Femur (tissue), 1 donor: ENCODE results near the gene DYRK4.

ENCODE experiments used
- DNase-seq: peaks from one replicate; pipeline ENCODE4 v3.0.0-alpha.2; 2017

Gene DYRK4

GRCh38 chr12:4630262-4630661 lies 68.3 kb downstream of the DYRK4 start:
- no peak for DNase-seq

DNA sequence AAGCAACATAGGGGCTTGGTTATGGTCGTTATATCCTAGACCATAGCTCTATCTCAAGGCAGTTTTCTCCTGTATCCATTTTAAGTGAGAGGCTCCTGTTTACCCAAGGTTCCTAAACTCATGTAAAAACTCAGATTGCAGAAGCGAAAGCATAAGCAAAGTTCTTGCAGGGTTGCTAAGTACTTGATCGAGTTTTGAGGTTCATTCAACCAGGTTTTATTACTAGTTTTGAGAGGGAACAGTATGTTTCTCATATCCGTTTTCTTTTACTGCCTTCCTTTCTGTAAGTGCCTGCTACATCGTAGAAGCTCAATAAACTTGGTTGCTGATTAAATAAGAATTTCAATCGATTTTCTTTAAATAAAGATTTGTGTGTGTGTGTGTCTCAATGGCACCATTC lies 81.7 kb downstream of the DYRK4 start:
- no peak for DNase-seq

DNA sequence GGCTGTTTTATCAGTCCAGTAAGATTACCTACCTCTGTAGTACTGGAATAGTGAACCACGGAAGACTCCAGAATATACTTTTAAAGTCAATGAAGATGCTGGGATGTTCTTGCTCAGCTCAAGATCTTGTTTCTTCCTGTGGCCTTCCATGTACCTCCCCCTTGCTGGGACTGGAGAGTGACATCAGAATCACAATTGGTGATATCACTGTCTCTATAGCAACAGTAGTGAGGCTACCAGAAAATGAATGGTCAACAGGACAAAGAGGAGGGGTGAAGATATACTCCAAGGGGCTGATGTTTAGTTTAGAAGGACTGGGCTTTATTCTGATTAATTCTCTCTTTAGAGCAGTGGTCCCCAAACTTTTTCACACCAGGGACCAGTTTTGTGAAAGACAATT lies 83.0 kb downstream of the DYRK4 start:
- DNase-seq: no peak

- no peak for DNase-seq
These were observed 86.1 kb downstream of the DYRK4 start for GRCh38 chr12:4648104-4648500.

- DNase-seq: peak; percentile 93
These were observed 86.7 kb downstream of the DYRK4 start, which contains the start of the genes AKAP3 and NDUFA9 for GRCh38 chr12:4648501-4649357. AKAP3 (minus strand) TSS chr12:4649051; CDS start chr12:4638196, 10,855 bp downstream. NDUFA9 (plus strand) TSS chr12:4649114; CDS start chr12:4649127, 13 bp downstream.

GRCh38 chr12:4649358-4649661 lies 87.3 kb downstream of the DYRK4 start:
- no peak for DNase-seq

DNA sequence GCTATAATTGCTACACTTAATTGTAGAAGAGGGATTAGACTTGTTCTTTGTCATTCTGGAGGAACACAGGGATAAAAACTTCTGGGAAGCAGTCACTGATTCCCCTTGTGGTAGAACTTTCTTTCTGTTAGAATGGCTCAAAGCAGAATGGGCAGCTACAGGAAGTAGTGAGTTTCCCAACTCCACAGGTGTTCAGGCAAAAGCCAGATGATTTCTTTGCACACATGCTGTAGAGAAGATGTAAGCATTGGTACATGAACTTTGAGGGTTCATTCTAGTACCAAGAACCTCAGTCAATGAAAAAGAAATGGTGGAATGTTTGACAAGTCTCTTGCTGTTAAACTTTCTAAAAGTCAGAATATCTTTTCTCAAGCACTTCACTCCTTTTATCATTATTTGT lies 91.2 kb downstream of the DYRK4 start:
- no peak for DNase-seq

DNA sequence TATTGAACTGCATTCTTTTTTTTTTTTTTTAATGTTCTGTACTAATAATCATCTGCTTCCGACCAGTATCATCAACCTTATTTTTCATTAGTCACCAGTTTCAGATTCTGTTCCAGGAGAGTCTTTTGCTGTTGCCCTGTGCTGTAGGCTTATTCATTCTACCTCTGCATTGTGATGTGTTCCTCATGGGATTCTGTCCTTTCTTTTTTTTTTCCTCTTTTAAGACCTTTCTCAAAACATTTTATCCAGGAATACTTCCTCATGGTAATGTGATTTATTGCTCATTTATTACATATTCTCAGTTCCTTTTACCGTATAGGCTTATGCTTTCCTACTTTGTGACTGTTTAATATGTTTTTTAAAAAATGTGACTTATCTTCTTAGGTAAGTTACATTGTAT lies 91.7 kb downstream of the DYRK4 start:
- DNase-seq: no peak
